Smooth muscle cell of the brain vasculature (primary cell): ENCODE measurements around the gene EPX.

Source experiments
- DNase-seq: peaks from one replicate; pipeline ENCODE4 v3.0.0-alpha.2; 2012; ENCODE audit warnings: low read depth, low spot score

The EPX gene

DNA sequence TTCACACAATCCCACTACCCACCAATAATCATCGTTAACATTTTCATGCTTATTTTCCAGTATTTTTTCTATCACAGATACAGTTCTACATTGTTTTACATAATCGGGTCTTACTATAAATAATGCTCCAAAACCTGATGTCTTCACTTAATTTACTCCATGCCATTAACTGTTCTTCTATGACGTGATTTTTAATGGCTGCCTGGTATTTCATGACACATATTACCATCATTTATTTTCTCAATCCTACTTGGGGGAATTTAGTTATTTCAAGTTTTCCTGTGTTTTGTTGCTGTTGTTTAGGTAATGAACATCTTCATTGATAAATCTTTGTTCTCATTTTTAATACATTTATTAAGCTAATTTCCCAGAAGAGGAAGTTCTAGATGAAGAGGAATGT is 60.6 kb downstream of the EPX start:
- DNase-seq, result no peak
